ENCODE measurements around the gene U2AF2.

U2AF2 gene

GRCh38 chr19:55623130-55623529 is 31.7 kb upstream of the U2AF2 start:
- H3K27me3 Mint-ChIP-seq (ENCODE audit: low read depth, poor library complexity), result peaks cover 5% of the 10 kb centered on the region
- H3K9me3 Mint-ChIP-seq, result no peaks in the 10 kb centered on the region
- peaks cover 19% of the 10 kb centered on the region for H3K4me1 Mint-ChIP-seq
- TF ChIP-seq, protein P1, sequence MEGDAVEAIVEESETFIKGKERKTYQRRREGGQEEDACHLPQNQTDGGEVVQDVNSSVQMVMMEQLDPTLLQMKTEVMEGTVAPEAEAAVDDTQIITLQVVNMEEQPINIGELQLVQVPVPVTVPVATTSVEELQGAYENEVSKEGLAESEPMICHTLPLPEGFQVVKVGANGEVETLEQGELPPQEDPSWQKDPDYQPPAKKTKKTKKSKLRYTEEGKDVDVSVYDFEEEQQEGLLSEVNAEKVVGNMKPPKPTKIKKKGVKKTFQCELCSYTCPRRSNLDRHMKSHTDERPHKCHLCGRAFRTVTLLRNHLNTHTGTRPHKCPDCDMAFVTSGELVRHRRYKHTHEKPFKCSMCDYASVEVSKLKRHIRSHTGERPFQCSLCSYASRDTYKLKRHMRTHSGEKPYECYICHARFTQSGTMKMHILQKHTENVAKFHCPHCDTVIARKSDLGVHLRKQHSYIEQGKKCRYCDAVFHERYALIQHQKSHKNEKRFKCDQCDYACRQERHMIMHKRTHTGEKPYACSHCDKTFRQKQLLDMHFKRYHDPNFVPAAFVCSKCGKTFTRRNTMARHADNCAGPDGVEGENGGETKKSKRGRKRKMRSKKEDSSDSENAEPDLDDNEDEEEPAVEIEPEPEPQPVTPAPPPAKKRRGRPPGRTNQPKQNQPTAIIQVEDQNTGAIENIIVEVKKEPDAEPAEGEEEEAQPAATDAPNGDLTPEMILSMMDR (IDR thresholded peaks at IDR 0.05), result no peak
- DNase-seq, result no peak
- H3K27ac Mint-ChIP-seq, result peak overlapping the region; percentile 54
- H3K36me3 Mint-ChIP-seq (ENCODE audit: low read depth), result peaks cover 26% of the 10 kb centered on the region
- peak overlapping the region; percentile 87 for H3K4me3 Mint-ChIP-seq

DNA sequence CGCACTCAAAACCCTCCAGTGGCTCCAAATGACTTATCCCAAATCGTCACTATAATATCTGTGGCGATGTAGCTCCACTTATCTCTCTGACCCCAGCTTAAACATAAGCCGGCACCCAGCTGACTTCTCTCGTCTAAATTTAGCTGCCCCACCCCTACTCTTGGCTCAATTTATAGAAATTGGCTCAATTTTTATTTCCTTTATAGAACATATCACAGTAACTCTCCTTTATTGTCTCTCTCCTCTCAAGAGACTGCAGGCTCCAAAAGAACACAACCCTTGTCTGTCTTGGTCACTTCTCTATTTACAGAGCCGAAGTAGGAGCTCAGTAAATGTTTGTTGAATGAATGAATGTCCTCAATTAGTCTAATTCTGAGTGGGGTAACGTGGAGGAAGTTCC is 31.3 kb upstream of the U2AF2 start:
- Mint-ChIP-seq H3K4me1 (peaks cover 19% of the 10 kb centered on the region), H3K27ac (no peak overlapping the region), H3K4me3 (peak overlapping the region; percentile 87), H3K27me3 (ENCODE audit: low read depth, poor library complexity) (peaks cover 5% of the 10 kb centered on the region), H3K9me3 (no peaks in the 10 kb centered on the region), H3K36me3 (ENCODE audit: low read depth) (peaks cover 26% of the 10 kb centered on the region)
- DNase-seq, result no peak
- TF ChIP-seq, protein P1 (IDR thresholded peaks at IDR 0.05), result no peak

GRCh38 chr19:55624109-55625003 is 30.5 kb upstream of the U2AF2 start, which contains the start of gene ZNF784:
Gene ZNF784 (minus strand): TSS chr19:55624566. CDS start chr19:55624561, 5 bp downstream.
- Mint-ChIP-seq H3K36me3 (ENCODE audit: low read depth) (peaks cover 26% of the 10 kb centered on the region), H3K27me3 (ENCODE audit: low read depth, poor library complexity) (peaks cover 11% of the 10 kb centered on the region), H3K9me3 (no peaks in the 10 kb centered on the region), H3K4me3 (peak within 1 kb of the TSS; percentile 87), H3K27ac (peak within 1 kb of the TSS; percentile 99), H3K4me1 (peaks cover 19% of the 10 kb centered on the region)
- TF ChIP-seq, protein P1 (IDR thresholded peaks at IDR 0.05), result no peak
- peak; percentile 98 for DNase-seq

DNA sequence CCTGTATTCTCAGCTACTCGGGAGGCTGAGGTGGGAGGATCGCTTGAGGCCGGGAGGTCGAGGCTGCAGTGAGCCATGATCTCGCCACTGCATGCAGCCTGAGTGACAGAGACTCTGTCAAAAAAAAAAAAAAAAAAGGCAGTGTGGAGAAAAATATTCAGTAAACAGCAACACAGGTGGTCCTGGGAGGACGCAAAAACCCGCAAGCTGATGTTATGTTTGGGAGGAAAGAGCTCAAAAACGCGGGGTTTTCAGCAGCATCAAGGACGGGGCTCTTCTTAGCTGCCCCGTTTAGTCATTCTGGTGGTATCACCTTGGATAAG is 29.9 kb upstream of the U2AF2 start:
- H3K27ac Mint-ChIP-seq, result peak overlapping the region; percentile 97
- peaks cover 14% of the 10 kb centered on the region for H3K27me3 Mint-ChIP-seq (ENCODE audit: low read depth, poor library complexity)
- no peak for DNase-seq
- H3K9me3 Mint-ChIP-seq, result no peaks in the 10 kb centered on the region
- peak overlapping the region; percentile 87 for H3K4me3 Mint-ChIP-seq
- TF ChIP-seq, protein P1 (IDR thresholded peaks at IDR 0.05), result no peak
- H3K4me1 Mint-ChIP-seq, result peaks cover 19% of the 10 kb centered on the region
- H3K36me3 Mint-ChIP-seq (ENCODE audit: low read depth), result peaks cover 20% of the 10 kb centered on the region

DNA sequence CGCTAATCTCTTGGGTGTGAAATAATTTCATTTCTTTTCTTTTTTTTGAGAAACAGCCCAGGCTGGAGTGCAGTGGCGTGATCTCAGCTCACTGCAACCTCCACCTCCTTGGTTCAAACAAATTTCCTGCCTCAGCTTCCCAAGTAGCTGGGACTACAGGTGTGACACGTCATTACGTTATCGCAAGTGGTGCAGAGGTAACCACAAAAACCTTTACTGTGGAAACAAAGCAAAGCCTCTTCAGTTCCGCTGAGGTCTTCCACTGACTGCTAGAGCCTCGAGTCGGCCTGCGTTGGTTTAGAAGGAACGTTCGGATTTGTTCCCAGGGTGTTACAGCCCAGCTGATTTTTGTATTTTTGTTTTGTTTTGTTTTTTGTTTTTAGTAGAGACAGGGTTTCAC is 28.5 kb upstream of the U2AF2 start:
- no peak for DNase-seq
- Mint-ChIP-seq H3K27ac (no peak overlapping the region), H3K9me3 (no peaks in the 10 kb centered on the region), H3K36me3 (ENCODE audit: low read depth) (peaks cover 10% of the 10 kb centered on the region), H3K4me1 (peaks cover 19% of the 10 kb centered on the region), H3K27me3 (ENCODE audit: low read depth, poor library complexity) (peaks cover 18% of the 10 kb centered on the region), H3K4me3 (no peak overlapping the region)
- TF ChIP-seq, protein P1 (IDR thresholded peaks at IDR 0.05), result no peak

DNA sequence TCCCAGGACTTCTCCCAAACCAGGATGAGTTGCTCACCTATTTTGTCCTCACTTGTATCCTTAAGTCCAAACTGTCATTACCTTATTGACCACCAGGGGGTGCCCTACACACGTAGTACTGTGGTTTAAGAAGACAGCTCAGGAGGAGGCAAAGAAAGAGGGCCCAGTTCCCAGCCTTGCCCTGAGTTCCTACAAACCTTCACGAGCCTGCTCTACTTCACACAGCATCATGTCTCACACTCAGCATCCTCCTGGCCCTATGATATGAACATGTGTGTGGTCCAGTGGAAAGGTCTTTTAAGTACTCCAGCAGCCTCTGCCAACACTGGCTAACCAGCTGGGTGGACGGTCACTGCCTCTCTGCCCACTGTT is 22.4 kb upstream of the U2AF2 start:
- TF ChIP-seq, protein P1 (IDR thresholded peaks at IDR 0.05), result peak; percentile 92

More for the DNA sequence above, 22.4 kb upstream of the U2AF2 start:
- Mint-ChIP-seq H3K27ac (no peak overlapping the region), H3K4me3 (peak overlapping the region; percentile 5), H3K4me1 (peaks cover 41% of the 10 kb centered on the region), H3K27me3 (ENCODE audit: low read depth, poor library complexity) (peaks cover 25% of the 10 kb centered on the region), H3K9me3 (no peaks in the 10 kb centered on the region), H3K36me3 (ENCODE audit: low read depth) (no peaks in the 10 kb centered on the region)
- DNase-seq, result peak; percentile 90

Measured in nephron progenitor cell (in vitro differentiated cells).